Hepatocyte (in vitro differentiated cells): ENCODE results near the gene SCAMP3.
"Not testable (repeated sequence)": the region's sequence is repeated elsewhere in the genome, so short reads cannot be mapped to it uniquely, and the experiment has no call there.

Experiments used
- CTCF ChIP-seq: fragments of 200-600 bp; sonication (generic); IDR thresholded peaks from 2 replicates; pipeline ENCODE4 v1.5.1; 2016; ENCODE audit warnings: antibody characterized with exemption, mild to moderate bottlenecking; ENCODE audit not compliant: poor library complexity
- EZH2 ChIP-seq: fragments of 200-600 bp; sonication (generic); IDR thresholded peaks from 2 replicates; pipeline ENCODE4 v1.6.1; 2016; ENCODE audit warnings: antibody characterized with exemption, mild to moderate bottlenecking, borderline replicate concordance
- EZH2phosphoT487 ChIP-seq: fragments of 200-600 bp; sonication (generic); IDR thresholded peaks from one replicate; pipeline ENCODE4 v1.6.1; 2018; ENCODE audit warnings: antibody characterized with exemption, mild to moderate bottlenecking, low read depth, moderate library complexity; ENCODE audit not compliant: unreplicated experiment, severe bottlenecking

- TF ChIP-seq EZH2phosphoT487, CTCF, EZH2: not testable (repeated sequence)
Measured at GRCh38 chr1:155225404-155225759, 36.8 kb downstream of the SCAMP3 start.
